ENCODE measurements around the gene TTC31.

Gene TTC31

DNA sequence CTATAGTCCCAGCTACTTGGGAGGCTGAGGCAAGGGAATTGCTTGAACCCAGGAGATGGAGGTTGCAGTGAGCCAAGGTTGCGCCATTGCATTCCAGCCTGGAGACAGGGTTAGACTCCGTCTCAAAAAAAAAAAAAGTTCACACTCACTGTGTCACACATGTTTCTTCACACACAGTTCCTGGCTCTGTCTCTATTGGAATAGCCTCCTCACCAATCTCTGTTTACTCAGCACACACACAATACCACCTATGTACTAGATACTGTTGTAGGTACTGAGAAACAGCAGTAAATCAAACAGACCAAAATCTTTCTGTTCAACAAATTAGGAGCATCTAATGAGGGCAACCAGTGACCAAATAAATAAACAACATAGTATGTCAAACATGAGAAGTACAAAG lies 3.3 kb downstream of the TTC31 start:
- DNase-seq (ENCODE audit: low read depth in 3 of 3), result no peak

DNA sequence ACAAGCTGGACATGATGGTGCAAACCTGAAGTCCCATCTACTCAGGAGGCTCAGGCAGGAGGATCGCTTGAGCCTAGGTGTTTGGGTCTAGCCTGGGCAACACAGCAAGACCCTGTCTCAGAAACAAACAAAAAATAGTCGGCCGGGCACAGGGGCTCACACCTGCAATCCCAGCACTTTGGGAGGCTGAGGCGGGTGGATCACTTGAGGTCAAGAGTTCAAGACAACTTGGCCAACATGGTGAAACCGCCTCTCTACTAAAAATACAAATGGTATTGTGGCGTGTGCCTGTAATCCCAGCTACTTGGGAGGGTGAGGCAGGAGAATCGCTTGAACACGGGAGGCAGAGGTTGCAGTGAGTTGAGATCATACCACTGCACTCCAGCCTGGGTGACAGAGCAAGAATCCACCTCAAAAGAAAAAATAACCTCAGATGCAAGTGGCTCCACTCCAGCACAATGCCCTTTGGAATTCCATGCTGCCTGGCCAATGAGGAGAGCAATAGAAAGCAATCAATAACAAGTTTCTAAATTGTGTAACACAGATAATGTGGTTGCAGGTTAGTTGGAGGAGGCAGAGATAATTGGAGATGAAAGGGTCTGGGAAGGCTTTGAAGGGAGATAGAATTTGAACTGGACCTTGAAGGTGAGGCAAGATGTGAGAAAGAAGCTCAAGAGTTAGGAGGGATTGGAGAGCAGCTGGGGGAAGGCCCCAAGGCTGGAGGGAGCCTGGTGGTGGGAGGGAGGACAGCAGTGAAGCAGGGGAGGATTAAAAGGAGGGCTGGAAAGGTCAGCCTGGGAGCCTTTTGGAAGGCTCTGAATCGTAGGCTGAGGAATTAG lies 6.0 kb downstream of the TTC31 start:
- no peak for DNase-seq (ENCODE audit: low read depth in 3 of 3)

DNA sequence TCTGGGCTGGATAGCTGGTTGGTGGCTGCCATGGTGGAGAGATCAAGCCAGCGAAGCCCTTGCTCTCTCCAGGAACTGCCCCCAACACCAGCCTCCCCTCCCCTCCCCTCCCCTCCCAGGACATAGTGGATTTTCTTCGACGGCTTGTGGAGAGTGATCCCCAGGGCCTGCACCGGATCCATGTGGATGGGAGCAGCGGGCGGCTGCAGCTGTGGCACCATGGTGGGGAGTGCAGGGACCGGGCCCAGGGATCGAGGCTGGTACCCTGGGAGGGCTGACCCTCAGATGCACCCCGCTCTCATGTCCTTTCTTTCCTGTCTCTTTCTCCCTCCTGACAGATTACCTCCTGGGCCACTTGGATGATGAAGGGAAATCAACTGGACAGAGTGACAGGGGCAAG lies 7.0 kb downstream of the TTC31 start:
- DNase-seq (ENCODE audit: low read depth in 3 of 3), result no peak

DNA sequence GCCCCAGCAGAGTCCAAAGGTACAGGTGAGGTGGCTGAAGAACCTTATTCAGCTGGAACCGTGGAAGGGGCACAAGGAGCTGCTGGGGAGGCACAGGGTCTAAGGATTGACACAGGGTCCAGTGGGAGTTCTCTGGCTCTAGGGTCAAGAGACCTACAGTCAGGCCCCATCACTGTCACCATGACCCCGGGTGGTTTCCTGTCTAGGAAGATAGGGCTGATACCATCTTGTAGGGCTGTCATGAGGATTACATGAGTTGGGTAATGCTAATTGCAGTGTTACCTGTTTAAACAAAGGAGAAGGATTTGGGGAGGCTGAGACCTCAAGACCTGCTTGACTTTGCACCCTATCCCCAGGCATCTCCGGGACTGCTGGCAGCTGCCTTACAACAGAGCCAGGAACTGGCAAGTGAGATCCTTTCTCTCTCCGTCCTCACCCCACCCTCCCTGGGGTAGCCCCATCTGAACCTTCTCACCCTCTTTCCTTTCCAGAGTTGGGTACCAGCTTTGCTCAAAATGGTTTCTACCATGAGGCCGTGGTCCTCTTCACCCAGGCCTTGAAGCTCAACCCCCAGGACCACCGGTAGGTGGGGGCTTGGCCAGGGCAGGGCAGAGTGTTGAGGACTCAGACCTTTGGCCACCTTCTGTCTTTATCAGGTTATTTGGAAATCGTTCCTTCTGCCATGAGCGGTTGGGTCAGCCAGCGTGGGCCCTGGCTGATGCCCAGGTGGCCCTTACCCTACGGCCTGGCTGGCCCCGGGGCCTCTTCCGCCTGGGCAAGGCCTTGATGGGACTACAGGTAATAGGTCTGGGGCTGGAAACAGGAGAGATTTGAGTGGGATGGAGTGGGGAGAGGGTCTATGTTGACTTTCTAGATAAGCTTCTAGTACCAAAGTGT lies 9.0 kb downstream of the TTC31 start:
- DNase-seq (ENCODE audit: low read depth in 3 of 3), result no peak

DNA sequence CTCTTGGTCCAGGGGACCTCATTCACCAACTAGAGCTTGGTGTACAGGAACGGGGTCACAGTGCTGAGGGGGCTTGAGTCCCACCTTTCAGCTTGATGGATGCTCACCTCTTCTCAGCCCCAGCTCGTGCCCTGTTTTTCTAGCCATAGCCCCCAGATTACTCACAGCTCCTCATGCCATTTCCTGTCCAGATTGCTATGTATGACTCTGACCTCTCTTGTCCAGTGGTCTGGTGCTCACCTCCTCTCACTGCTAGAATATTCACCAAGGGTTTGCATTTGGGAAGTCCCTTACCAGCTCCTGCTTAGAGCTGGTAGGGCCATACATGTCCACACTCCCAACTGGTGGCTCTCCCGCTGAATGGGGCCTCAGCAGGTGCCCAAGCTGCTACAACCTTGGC lies 10.7 kb downstream of the TTC31 start:
- DNase-seq (ENCODE audit: low read depth in 3 of 3), result no peak

DNA sequence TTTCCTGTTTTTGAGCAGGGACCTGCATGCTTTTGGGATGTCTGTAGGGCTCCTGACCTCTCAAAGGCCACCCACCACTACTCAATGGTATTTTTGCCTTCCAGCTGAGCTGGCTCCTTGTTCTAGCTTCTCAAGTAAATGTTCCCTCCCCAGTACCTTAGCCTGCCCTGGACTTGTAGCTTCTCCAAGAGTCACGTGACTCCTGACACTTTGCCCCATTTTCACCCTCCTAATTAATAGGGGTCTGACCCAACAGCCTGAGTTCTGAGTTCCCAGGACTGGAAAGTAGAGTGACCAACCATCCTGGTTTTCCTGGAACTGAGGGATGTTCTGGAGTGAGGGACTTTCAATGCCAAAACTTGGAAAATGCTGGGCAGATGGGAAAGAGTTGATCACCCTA lies 12.6 kb downstream of the TTC31 start:
- no peak for DNase-seq (ENCODE audit: low read depth in 3 of 3)

DNA sequence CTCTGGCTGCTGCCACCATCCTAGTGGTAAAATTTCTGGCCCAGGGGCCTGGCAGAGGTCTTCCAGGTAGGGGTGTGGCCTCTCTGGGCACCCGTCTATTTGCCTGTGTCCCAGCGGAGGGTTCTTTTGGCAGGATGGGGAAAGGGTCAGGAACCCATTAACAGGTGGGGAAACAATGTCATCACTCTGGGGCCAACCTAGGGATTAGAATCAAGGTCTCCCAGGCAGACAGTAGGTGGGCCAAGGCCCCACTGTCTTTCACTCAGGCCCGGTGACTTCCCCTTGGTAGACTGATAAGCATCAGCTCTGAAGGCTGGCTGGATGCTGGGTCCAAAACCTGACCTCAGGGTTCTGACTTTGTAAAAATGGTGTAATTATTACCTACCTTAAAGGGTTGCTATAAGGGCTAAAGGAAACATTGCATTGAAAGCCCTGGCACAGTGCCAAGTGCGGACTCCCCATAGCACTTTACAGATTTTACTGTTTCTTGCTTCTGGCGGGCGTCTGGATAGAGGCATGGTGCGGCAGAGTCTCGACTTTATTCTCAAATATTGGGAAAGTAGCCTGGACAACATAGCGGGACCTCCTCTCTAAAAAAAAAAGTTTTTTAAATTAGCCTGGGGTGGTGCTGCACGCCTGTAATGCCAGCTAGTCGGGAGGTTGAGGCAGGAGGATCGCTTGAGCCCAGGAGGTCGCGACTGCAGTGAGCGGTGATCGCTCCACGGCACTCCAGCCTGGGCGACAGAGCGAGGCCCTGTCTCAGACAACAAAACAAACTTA lies 14.3 kb downstream of the TTC31 start:
- no peak for DNase-seq (ENCODE audit: low read depth in 3 of 3)

DNA sequence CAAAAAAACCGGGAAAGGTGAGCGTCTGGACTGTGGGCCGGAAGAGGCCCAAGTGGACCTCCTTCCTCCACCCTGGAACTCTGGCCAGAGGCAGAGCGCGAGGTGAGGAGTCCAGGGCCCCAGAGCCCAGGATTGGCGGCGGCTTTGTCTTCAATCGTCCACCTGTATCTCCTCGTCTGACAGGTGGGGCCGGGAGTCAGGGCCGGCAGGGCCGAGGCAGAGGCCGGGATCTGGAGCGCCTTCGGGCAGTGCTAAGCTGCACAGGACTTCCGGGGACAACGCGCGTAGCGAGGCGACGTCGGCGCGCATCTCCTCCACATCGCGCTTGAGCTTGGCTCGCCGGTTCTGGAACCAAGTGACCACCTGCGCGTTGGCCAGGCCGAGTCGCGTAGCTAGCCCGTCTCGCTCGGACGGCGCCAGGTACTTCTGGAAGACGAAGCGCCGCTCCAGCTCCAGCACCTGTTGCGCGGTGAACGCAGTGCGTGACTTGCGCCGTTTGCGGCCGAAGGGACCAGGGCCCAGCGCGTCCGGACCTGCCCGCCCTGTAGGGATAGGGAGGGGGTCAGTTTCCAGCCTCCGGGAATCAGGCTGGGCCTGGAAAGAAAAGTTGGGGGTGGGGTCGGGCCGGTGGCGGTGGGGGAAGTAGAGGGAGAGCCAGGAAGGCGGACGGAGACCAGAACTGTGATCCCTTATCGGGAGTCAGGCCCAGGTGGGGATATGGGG lies 15.1 kb downstream of the TTC31 start:
- DNase-seq (ENCODE audit: low read depth in 3 of 3), result no peak

DNA sequence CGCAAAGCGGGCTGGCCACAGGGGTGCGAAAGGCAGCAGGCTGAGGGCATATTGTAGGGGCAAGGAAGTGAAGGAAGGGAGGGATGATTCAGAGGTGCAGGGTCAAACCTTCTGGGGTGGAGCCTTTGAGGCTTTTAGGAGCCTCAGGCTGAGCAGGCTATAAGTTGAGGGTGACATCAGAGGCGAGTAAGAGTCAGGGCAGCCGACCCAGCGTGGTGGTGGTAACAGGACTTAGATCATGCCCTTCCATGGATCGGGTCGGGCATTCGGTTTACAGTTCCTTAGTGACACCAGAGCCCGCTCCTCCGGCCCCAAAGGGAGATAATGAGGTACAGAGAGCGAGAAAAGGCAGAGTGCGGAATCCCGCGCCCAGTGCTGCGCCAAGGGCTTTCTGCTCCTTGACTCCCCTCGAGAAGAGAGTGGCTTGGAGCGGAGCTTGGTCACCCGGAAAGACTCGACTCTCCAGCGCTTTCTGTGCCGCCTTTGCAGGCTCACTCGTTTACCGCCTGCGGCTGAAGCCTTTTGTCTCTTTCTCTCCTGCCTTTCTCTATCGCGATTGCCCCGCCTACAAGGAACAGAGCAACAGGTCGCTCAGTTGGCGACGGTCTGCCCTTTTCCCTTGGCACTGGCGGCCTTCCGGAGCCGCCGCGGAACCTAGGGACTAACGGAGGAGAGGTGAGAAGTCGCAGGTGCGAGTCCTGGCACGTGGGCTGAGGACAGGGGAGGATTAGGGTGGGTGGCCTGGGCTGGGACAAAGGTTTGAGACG lies 15.8 kb downstream of the TTC31 start:
- no peak for DNase-seq (ENCODE audit: low read depth in 3 of 3)

DNA sequence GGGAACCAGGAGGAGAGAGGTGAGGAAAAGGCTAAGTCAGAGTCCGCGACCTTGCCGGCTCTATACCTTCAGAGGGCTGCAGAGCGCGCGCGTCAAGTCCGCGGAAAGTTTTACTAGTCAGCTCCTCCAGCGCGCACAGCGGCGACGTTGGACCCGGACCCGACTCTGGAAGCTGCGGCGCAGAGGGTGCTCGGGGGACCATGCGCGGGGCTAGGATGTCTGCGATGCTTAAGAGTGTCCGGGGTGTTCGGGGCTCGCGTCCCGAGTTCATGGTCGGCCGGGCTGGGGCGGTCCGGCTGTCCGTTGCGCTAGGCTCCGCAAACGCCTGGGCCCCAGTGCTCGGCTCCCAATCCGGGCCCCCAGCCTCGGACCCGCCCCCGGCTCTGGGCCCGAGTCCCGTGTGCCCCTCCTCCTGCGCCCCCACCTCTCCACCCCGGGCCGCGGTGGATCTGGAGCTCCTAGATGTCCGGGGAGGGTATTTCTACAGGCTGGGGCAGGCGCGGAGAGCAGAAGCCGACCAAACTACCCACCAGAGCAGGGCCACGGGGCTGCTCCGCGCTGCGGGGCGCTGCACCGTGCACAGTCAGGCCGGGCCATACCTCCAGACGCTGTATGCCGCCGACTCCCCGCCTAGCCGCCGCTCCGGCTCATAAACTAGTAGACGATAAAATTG lies 16.5 kb downstream of the TTC31 start, which contains the start of gene LBX2:
Gene LBX2, minus strand, starts transcription at position 337 of the 673 bp plus-strand sequence. Its CDS starts 66 bp downstream, at position 271.
- DNase-seq (ENCODE audit: low read depth in 3 of 3), result peak in 1 of 3 experiments; percentile 54

DNA sequence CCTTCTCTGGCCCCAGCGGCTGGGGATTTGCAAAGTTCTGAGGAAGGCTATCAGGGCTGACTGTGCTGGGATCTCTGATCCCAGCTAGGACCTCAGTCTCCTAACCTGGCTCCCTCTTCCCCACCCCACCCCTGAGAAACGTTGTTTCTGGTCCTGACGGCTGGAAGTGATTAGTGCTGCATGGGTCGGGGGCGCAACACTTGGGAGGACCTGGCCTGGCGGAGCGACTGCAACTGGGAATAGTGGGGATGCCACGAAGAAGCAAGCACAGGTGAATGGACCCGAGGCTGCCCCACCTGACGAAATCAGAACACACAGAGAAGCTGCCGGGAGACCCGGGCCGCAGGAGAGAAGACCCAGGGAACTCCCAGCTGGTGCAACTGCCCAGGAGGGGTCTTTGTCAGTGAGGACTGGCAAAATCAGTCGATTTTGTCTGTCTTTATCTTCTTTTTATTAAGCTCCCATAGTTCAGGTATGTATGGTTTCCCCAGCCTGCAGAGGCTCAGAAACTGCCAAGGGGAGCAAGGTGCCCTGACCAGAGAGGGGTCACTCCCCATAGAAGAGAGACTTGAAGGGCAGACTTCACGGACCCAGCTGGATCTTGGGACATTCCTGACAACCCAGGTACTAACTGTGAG lies 17.2 kb downstream of the TTC31 start:
- DNase-seq (ENCODE audit: low read depth in 3 of 3), result no peak

DNA sequence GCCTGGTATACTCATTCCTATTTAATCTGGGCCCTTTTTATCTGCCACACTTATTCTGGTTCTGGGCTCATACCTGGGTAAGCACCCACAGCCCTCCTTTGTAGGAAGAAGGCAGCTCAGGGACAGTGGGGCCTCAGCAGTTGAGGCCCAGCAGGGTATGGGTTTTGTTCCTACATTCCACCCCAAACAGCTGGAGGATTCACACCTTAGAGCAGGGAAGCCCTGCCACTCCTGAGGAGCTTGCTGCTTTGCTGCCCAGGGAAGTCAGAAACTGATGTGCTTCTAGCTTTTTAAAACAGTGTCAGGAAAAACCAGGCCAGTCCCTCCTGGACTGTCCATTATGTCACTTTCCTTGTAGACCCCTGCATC lies 17.7 kb downstream of the TTC31 start:
- no peak for DNase-seq (ENCODE audit: low read depth in 3 of 3)

DNA sequence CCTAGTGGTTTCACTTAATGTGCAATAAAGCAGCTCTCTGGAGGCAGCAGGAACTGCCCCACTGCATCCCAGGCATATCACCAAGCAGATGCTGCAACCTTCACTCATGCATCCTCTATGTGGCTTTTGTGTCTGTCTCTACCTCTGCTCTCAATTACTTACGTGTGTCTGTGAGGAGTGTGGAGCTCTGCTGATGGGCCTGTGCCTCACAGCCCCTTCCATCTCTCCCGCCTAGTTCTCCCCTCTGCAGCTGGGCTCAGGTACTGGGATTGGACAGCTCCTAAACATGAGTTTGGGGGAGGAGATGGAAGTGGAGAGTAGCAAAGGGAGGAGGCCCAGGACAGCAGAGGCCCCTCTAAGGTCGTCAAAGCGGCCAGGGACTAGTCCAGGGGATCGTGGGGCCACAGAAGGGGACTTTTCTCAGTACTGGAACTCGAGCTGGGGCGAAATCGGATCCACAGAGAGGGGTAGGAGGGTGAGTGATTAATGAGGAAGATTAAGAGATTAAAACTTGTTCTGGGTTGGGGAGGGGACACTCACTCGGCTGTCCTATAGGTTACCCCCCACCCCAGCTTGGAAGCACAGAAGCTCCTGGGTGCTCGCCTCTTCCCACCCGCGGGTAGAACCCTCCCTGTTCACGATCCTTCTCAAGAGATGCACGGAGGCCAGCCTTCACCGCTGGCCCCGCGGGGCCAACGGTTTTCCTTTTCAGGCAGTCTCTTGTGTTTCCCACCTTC lies 18.6 kb downstream of the TTC31 start:
- DNase-seq (ENCODE audit: low read depth in 3 of 3), result no peak

DNA sequence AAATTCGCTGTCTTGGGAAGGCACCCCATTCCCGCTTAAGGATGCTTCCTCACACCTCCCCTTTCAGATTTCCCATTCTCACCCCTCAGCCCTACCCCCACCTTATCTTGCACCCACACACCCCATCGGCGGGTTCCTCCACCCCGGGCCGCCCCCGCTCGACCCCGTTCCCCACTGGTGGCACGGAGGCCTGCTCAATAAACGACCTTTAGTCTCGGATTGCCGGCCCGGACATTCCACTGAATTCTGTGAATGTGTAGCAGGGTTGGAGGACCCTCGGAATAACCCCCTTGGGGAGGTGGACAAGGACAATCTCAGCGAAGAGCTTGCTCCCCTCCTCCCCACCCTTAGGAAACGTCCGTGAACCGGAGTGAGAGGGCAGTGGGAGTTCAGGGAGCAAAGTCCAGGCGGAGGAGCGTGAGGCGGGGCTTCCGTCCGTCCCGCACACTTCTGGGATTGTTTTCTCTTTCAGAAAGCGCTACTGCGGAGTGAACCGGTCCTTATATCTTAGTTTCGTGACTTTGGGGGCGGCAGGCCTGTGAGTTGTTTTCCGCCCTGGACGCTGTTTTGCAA lies 19.4 kb downstream of the TTC31 start:
- no peak for DNase-seq (ENCODE audit: low read depth in 3 of 3)

DNA sequence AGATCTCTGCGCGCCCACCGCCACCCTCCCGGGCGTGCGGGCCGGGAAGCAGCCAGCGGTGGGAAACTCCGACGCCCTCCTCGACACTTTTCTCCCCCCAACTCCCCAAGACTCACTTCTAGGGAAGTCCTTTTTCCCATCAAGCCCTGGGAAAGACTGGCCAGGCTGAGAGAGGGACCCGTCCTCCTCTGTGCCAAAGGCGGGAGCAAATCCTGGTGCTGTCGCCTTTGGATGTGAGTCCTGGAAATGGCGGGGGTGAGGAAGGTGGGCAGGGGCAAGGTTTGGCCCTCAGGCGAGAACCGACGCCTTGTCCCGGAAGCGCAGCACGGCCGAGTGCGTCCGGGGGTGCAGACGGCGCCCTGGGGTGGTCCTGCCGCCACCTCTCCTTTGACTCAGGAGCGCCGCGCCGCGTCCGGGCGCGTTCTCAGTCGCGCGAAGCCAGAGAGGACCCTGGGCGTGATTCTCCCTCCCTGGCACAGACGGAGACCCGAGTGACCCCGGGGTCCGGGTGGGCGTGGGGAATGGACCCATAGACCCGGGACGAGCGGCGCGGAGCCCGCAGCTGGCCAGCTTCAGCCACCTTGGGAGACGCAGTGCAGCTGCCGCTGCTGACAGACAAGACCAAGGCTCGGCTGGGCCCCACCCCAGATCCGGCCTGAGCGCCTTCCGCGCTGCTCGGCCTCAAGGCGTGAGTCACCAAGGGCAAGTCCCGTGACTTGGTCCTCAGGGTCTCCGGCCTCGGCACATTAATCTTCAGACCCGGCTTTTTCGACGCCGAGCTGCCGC lies 20.0 kb downstream of the TTC31 start:
- DNase-seq (ENCODE audit: low read depth in 3 of 3), result peak in 1 of 3 experiments; percentile 58

DNA sequence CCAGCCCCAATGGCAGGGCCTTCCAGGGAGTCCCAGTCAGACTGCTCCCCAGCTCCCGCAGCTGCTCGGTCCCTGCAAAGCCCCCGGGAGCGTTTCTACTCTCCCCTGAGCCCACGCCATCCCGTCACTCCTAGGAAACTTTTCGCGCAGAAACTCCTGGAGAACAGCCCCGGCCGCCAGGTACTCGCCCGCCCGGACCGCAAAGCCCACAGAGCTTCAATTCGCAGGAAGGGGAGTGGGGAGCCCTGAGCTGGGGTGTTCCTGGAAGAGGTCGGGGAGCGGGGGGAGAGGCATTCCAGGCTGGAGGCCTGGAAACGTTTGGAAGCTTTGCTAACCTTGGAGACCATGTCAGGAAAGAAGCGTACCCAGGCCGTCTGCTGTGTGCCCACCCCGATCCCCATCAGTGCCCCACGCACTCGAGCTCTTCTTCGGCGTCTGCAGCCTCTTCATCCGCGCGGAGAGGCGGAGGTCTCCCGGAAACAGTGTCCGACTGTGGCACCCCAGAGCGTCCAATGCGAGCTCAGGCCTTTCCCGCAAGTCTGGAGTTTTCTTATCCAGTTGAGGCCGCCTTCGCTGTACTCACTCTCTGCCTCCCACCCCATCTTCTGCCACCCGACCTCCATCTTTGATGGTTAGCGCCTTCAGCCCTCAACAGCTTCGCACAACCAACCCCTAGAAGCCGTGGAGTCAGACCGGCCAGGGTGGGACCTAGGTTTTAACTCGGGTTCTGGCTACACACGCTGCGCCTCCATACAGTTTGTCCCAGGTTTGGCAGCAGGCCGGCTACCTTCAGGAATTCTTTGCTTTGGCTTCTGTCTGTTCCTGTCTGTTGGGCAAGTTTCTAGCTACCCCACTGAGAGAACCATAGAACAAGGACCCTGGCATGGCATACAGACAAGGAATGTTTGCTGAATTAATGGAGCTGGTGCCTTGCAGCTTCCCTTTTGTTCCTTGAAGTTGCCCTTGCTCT lies 20.9 kb downstream of the TTC31 start:
- no peak for DNase-seq (ENCODE audit: low read depth in 3 of 3)

All from stimulated activated CD4-positive, alpha-beta T cell treated with anti-CD3 and anti-CD28 coated beads, TNF-alpha, amount 100 ng/mL, for 24 hours (primary cell).